Endometrial microvascular endothelial cells (primary cell): ENCODE measurements around the gene RFT1. TPM values are rescaled to one million over a fixed set of nuclear protein-coding genes. Genes with fewer than 3 reads are reported as not detected.

Experiments
- in situ Hi-C: cut with HindIII; loops from 2 replicates; pipeline ENCODE4 v1.10.0; 2017; ENCODE audit warnings: low sequenced_read_pairs, low pct_unique_long_range_greater_than_20kb; ENCODE audit errors: inconsistent ontology term
- total RNA-seq: library from RNA; depleted of rRNA; stranded (reverse); fragments of >200 nt; gene quantifications from one replicate; pipeline ENCODE4 v1.2.3, GENCODE V29; 2015; ENCODE audit errors: inconsistent ontology term

Gene RFT1
- total RNA-seq, 1 donor from 2014 or later, result 29.4 TPM

- in situ Hi-C loops, result no loop called here
These were observed 50.3 kb downstream of the RFT1 start for GRCh38 chr3:53079791-53080555.

- in situ Hi-C loops, result no loop called here
These were observed 51.1 kb downstream of the RFT1 start for GRCh38 chr3:53079147-53079546.

- in situ Hi-C loops, result no loop called here
These were observed 51.6 kb downstream of the RFT1 start for GRCh38 chr3:53078656-53079055.

- in situ Hi-C loops, result no loop called here
These were observed 52.6 kb downstream of the RFT1 start for GRCh38 chr3:53077476-53078220.

GRCh38 chr3:53075743-53076140 is 54.5 kb downstream of the RFT1 start:
- in situ Hi-C loops, result no loop called here

- in situ Hi-C loops, result no loop called here
These were observed 55.2 kb downstream of the RFT1 start for GRCh38 chr3:53074761-53075742.

- in situ Hi-C loops, result no loop called here
These were observed 55.9 kb downstream of the RFT1 start for GRCh38 chr3:53074366-53074696.

- in situ Hi-C loops, result no loop called here
These were observed 56.5 kb downstream of the RFT1 start for GRCh38 chr3:53073553-53074365.

- in situ Hi-C loops, result no loop called here
These were observed 57.3 kb downstream of the RFT1 start for GRCh38 chr3:53072653-53073552.

GRCh38 chr3:53071882-53072431 is 58.3 kb downstream of the RFT1 start:
- in situ Hi-C loops, result no loop called here

GRCh38 chr3:53069422-53070068 is 60.7 kb downstream of the RFT1 start:
- in situ Hi-C loops, result no loop called here

- in situ Hi-C loops, result no loop called here
These were observed 62.1 kb downstream of the RFT1 start for GRCh38 chr3:53068176-53068575.

GRCh38 chr3:53067567-53067966 is 62.7 kb downstream of the RFT1 start:
- in situ Hi-C loops, result no loop called here

GRCh38 chr3:53065841-53066480 is 64.3 kb downstream of the RFT1 start:
- in situ Hi-C loops, result no loop called here

- in situ Hi-C loops, result no loop called here
These were observed 67.3 kb downstream of the RFT1 start for GRCh38 chr3:53062905-53063304.

- in situ Hi-C loops, result no loop called here
These were observed 73.8 kb downstream of the RFT1 start for GRCh38 chr3:53056442-53056841.
